K562 (cell line): ENCODE measurements around the gene SLC38A8. TPM values are rescaled to one million over a fixed set of nuclear protein-coding genes. Genes with fewer than 3 reads are reported as not detected.

ENCODE experiments used
- ATAC-seq: fragments of 200-7000 bp; cut with Tn5 transposase; 3 replicates; pipeline ENCODE4 v1.9.1; 2020; ENCODE audit warnings: moderate library complexity
- BruUV-seq: library from RNA; stranded (reverse); fragments of 400-500 nt; replicated peaks from 2 replicates; lab custom pipeline; 2021; lab: Mats Ljungman, UMichigan
- CTCF ChIA-PET: fragments of 300-600 bp; formaldehyde crosslinking; extraction: SDS; loops from one replicate; lab custom pipeline; 2021; ENCODE audit warnings: low intra/inter-chr PET ratio; lab: Yijun Ruan, JAX
- POLR2A ChIA-PET: fragments of 300-600, 350-650 bp; sonication (Branson Sonifier 250); formaldehyde crosslinking; extraction: SDS; loops from one replicate; lab custom pipeline; 2021; ENCODE audit warnings: antibody characterized with exemption, inconsistent platforms; lab: Yijun Ruan, JAX
- DNase-seq, 4 experiments: peaks; one replicate each; pipeline versions ENCODE4 v3.0.0 to v3.0.0-alpha.2; 2011 to 2018; ENCODE audit warnings: low spot score in 3 of 4, mixed read lengths in 3 of 4; ENCODE audit errors: extremely low read depth in 1 of 4
- FAIRE-seq: peaks from 2 replicates; lab custom pipeline; 2011; peaks lifted over from hg19 to GRCh38; lab: Jason Lieb, UNC
- H2AFZ ChIP-seq: 2 replicates; pipeline ENCODE4 v1.6.0; 2011; ENCODE audit warnings: low read depth, low read length, control low read depth, inconsistent platforms
- H3K27ac ChIP-seq: fragments of 200-600 bp; 3 replicates; pipeline ENCODE4 v1.8.0; 2011; ENCODE audit warnings: low read depth, mild to moderate bottlenecking, control low read depth, inconsistent platforms, low read length, moderate library complexity, mixed read lengths; ENCODE audit errors: extremely low read depth
- H3K27me3 ChIP-seq, 2 experiments: fragments of 300-600 bp in 1 of 2; 2 replicates in 1 of 2; 3 replicates in 1 of 2; pipeline versions ENCODE4 v1.6.0 to v1.8.0; 2011; ENCODE audit warnings: inconsistent platforms in 2 of 2, low read length in 2 of 2, mild to moderate bottlenecking in 1 of 2, mixed read lengths in 1 of 2, moderate library complexity in 1 of 2; ENCODE audit not compliant: control insufficient read depth in 2 of 2, insufficient read depth in 2 of 2
- H3K36me3 ChIP-seq: fragments of 300-600 bp; 3 replicates; pipeline ENCODE4 v1.8.0; 2011; ENCODE audit warnings: mild to moderate bottlenecking, low read length, inconsistent platforms; ENCODE audit not compliant: control insufficient read depth, insufficient read depth
- H3K4me1 ChIP-seq, 2 experiments: fragments of 200-600 bp in 1 of 2; replicated peaks in 1 of 2; 2 replicates in 1 of 2; 3 replicates in 1 of 2; pipeline versions ENCODE4 v1.5.1 to v1.8.0; 2011; ENCODE audit warnings: inconsistent platforms in 2 of 2, low read length in 2 of 2, mild to moderate bottlenecking in 1 of 2, mixed read lengths in 1 of 2, moderate library complexity in 1 of 2; ENCODE audit not compliant: control insufficient read depth in 2 of 2, insufficient read depth in 2 of 2
- H3K4me2 ChIP-seq: 2 replicates; pipeline ENCODE4 v1.6.1; 2011; ENCODE audit warnings: low read length, control low read depth, inconsistent platforms, mixed read lengths; ENCODE audit not compliant: insufficient read depth
- H3K4me3 ChIP-seq: fragments of 200-600 bp; sonication (generic), shearing (Covaris generic); 2 replicates; pipeline ENCODE4 v1.5.1; 2016; ENCODE audit warnings: control low read depth, inconsistent platforms
- H3K79me2 ChIP-seq: fragments of 200-600 bp; 3 replicates; pipeline ENCODE4 v1.8.0; 2011; ENCODE audit warnings: low read length, inconsistent platforms; ENCODE audit not compliant: control insufficient read depth, insufficient read depth
- H3K9ac ChIP-seq, 2 experiments: 2 replicates each; pipeline versions ENCODE4 v1.6.0 to v1.6.1; 2011; ENCODE audit warnings: low read depth in 2 of 2, low read length in 2 of 2, control low read depth in 1 of 2, inconsistent platforms in 1 of 2, mild to moderate bottlenecking in 1 of 2, mixed read lengths in 1 of 2; ENCODE audit not compliant: insufficient read depth in 1 of 2
- H3K9me1 ChIP-seq: one replicate; pipeline ENCODE4 v1.6.0; 2011; ENCODE audit warnings: inconsistent platforms, mild to moderate bottlenecking, low read length, moderate library complexity; ENCODE audit not compliant: control insufficient read depth, insufficient read depth
- H3K9me3 ChIP-seq: replicated peaks from 2 replicates; pipeline ENCODE4 v1.5.1; 2011; ENCODE audit warnings: low read depth, low read length, inconsistent platforms; ENCODE audit not compliant: control insufficient read depth, insufficient read depth
- H4K20me1 ChIP-seq: replicated peaks from 2 replicates; pipeline ENCODE4 v1.6.1; 2011; ENCODE audit warnings: low read length, inconsistent platforms, mixed read lengths; ENCODE audit not compliant: control insufficient read depth, insufficient read depth
- BHLHE40 ChIP-seq: IDR thresholded peaks from 2 replicates; pipeline ENCODE4 v1.6.1; 2011; ENCODE audit warnings: low read length, improper control_type of control experiment
- HMGN3 ChIP-seq: IDR thresholded peaks from 2 replicates; pipeline ENCODE4 v1.6.1; 2011; ENCODE audit warnings: borderline replicate concordance, low read depth, mild to moderate bottlenecking, mixed read lengths, low read length; ENCODE audit not compliant: insufficient read length; ENCODE audit errors: extremely low read depth
- ZNF398 ChIP-seq: fragments of 250-450 bp; sonication (Bioruptor Pico); IDR thresholded peaks from 2 replicates; pipeline ENCODE4 v1.8.0; 2021; ENCODE audit warnings: moderate library complexity, mild to moderate bottlenecking, inconsistent platforms
- WGBS: fragments of 100-300 bp; shearing (Covaris generic); methylation state at CpG from one replicate; pipeline ENCODE4 v1.1.6; 2016; ENCODE audit warnings: low coverage, mixed read lengths; ENCODE audit not compliant: insufficient coverage; ENCODE audit errors: missing lambda C conversion rate; 5-methylcytosine and 5-hydroxymethylcytosine counted together
- in situ Hi-C: fragments of 300-500 bp; cut with MboI; formaldehyde crosslinking; loops from 4 replicates; pipeline ENCODE4 v1.15.0; 2018; ENCODE audit warnings: inconsistent platforms, mixed read lengths
- intact Hi-C: fragments of 100-400 bp; cut with micrococcal nuclease; formaldehyde crosslinking; loops from 2 replicates; pipeline ENCODE4 v1.14.2; 2022
- polyA plus RNA-seq, 8 experiments: library from polyadenylated mRNA; depleted of rRNA in 4 of 8; stranded (reverse) in 5 of 8; unstranded in 3 of 8; fragments of >200 nt; fragmentation: Nextera tagmentation in 2 of 8; fragmentation: Illumina TruSeq in 1 of 8; extraction: Ambion mirVana in 2 of 8; extraction: Trizol in 1 of 8; gene quantifications; 2 replicates each; pipeline versions ENCODE4 v1.2.1 to v1.2.3, GENCODE V29; 2011 to 2014; ENCODE audit warnings: inconsistent platforms in 1 of 8, missing spikeins in 1 of 8
- total RNA-seq, 7 experiments: library from RNA; depleted of rRNA in 6 of 7; stranded (reverse); fragments of >200 nt in 6 of 7; fragmentation: Illumina TruSeq in 2 of 7; extraction: Trizol in 2 of 7; gene quantifications; 2 replicates each; pipeline versions ENCODE4 v1.2.1 to v1.2.3, GENCODE V29; 2011 to 2021; ENCODE audit warnings: low replicate concordance in 1 of 7

SLC38A8 gene
- total and polyA plus RNA-seq, 9 of the 15 experiments (the other 6 are each of a cell fraction or from before 2014, with no cell fraction given), result 0.28 TPM; not detected in 8

GRCh38 chr16:84086341-84086740, 43.7 kb upstream of the SLC38A8 start:
- ChIA-PET CTCF (no interaction called here), POLR2A (interaction anchor here (0.7 to 2.0 kb wide), 5 partner anchors 11 to 451 kb away, joined by 3 to 4 read pairs (median 4); partner anchors contain the start of gene MBTPS1)
- Histone ChIP-seq H4K20me1 (no peaks in the 10 kb centered on the region), H3K4me1 (peaks cover 0 to 3% of the 10 kb centered on the region in 2 experiments; a peak in 1 of 5 replicates), H2AFZ (no peak overlapping the region), H3K27me3 (no peaks in the 10 kb centered on the region), H3K9ac (no peak overlapping the region), H3K4me3 (no peak overlapping the region), H3K9me3 (no peaks in the 10 kb centered on the region), H3K9me1 (no peaks in the 10 kb centered on the region), H3K4me2 (no peak overlapping the region), H3K27ac (no peak overlapping the region), H3K79me2 (no peaks in the 10 kb centered on the region), H3K36me3 (peaks cover 90% of the 10 kb centered on the region)
- BruUV-seq, result no TSS peak
- ATAC-seq (0 out of 3 replicates have a peak, but pooled peaks have one; percentile 20), DNase-seq (peak in 2 of 4 experiments; percentile 29 to 32), FAIRE-seq (no peak)
- 70% methylated on average over 11 of the region's 11 CpGs for WGBS
- intact Hi-C loops, result loop anchor here (10.0 kb wide), 1 partner anchor 398 kb away; no protein-coding TSS in a partner anchor
- TF ChIP-seq HMGN3 (no peak), ZNF398 (CRISPR knock-in tag) (no peak), BHLHE40 (peak; percentile 22; the same call in 1 of the 2 replicates)
- in situ Hi-C loops, result no loop called here
